ENCODE measurements around the gene ATP4A.

ATP4A gene

GRCh38 chr19:35543280-35544109, 20.0 kb downstream of the ATP4A start:
- 97% methylated on average over 15 of the region's 15 CpGs for WGBS (ENCODE audit: insufficient coverage)
- H3K4me3 ChIP-seq (ENCODE audit: control insufficient read depth in 1 of 7, extremely low read depth in 1 of 7, insufficient read depth in 4 of 7, low read depth in 2 of 7, low read length in 6 of 7), result no peak overlapping the region
- DNase-seq, result no peak
- POLR2A ChIA-PET, result no interaction called here
- CTCF ChIA-PET, result interaction anchor here (0.9 to 2.4 kb wide), 4 partner anchors 12 to 35 kb away, joined by 3 to 8 read pairs (median 3); no protein-coding TSS in a partner anchor
- H3K27ac ChIP-seq (ENCODE audit: insufficient read depth in 1 of 2, low read depth in 1 of 2, low read length in 2 of 2, poor library complexity in 1 of 2, severe bottlenecking in 2 of 2), result no peak overlapping the region
- H3K27me3 ChIP-seq (replicated peaks in 2 of 5; ENCODE audit: control insufficient read depth in 4 of 5, insufficient read depth in 5 of 5, low read length in 4 of 5), result no peaks in the 10 kb centered on the region
- H3K4me1 ChIP-seq (ENCODE audit: control extremely low read depth in 1 of 4, control insufficient read depth in 4 of 4, insufficient read depth in 4 of 4, low read length in 3 of 4), result peaks cover 1 to 22% (median 18%) of the 10 kb centered on the region in 4 experiments
- H3K9me3 ChIP-seq (ENCODE audit: control extremely low read depth in 1 of 5, control insufficient read depth in 4 of 5, insufficient read depth in 2 of 5, low read depth in 1 of 5, low read length in 4 of 5), result no peaks in the 10 kb centered on the region
- H3K36me3 ChIP-seq (ENCODE audit: control insufficient read depth in 4 of 4, insufficient read depth in 4 of 4, low read length in 3 of 4), result peaks cover 0 to 27% (median 5%) of the 10 kb centered on the region in 4 experiments

GRCh38 chr19:35542209-35542608, 21.2 kb downstream of the ATP4A start:
- no peaks in the 10 kb centered on the region for H3K9me3 ChIP-seq (ENCODE audit: control extremely low read depth in 1 of 5, control insufficient read depth in 4 of 5, insufficient read depth in 2 of 5, low read depth in 1 of 5, low read length in 4 of 5)
- POLR2A ChIA-PET, result no interaction called here
- H3K27ac ChIP-seq (ENCODE audit: insufficient read depth in 1 of 2, low read depth in 1 of 2, low read length in 2 of 2, poor library complexity in 1 of 2, severe bottlenecking in 2 of 2), result no peak overlapping the region
- no peaks in the 10 kb centered on the region for H3K27me3 ChIP-seq (replicated peaks in 2 of 5; ENCODE audit: control insufficient read depth in 4 of 5, insufficient read depth in 5 of 5, low read length in 4 of 5)
- 97% methylated on average over 9 of the region's 11 CpGs for WGBS (ENCODE audit: insufficient coverage)
- no peak for DNase-seq
- H3K4me1 ChIP-seq (ENCODE audit: control extremely low read depth in 1 of 4, control insufficient read depth in 4 of 4, insufficient read depth in 4 of 4, low read length in 3 of 4), result peaks cover 1 to 22% (median 18%) of the 10 kb centered on the region in 4 experiments
- no peak overlapping the region for H3K4me3 ChIP-seq (ENCODE audit: control insufficient read depth in 1 of 7, extremely low read depth in 1 of 7, insufficient read depth in 4 of 7, low read depth in 2 of 7, low read length in 6 of 7)
- CTCF ChIA-PET, result interaction anchor here (2.0 to 2.4 kb wide), 2 partner anchors 13 to 32 kb away, joined by 4 to 8 read pairs; no protein-coding TSS in a partner anchor
- peaks cover 0 to 23% (median 5%) of the 10 kb centered on the region in 4 experiments for H3K36me3 ChIP-seq (ENCODE audit: control insufficient read depth in 4 of 4, insufficient read depth in 4 of 4, low read length in 3 of 4)

GRCh38 chr19:35540356-35540927, 23.0 kb downstream of the ATP4A start:
- no peak overlapping the region for H3K27ac ChIP-seq (ENCODE audit: insufficient read depth in 1 of 2, low read depth in 1 of 2, low read length in 2 of 2, poor library complexity in 1 of 2, severe bottlenecking in 2 of 2)
- CTCF ChIA-PET, result interaction anchor here (1.4 to 2.0 kb wide), 2 partner anchors 11 to 30 kb away, joined by 3 to 4 read pairs; no protein-coding TSS in a partner anchor
- no peaks in the 10 kb centered on the region for H3K27me3 ChIP-seq (replicated peaks in 2 of 5; ENCODE audit: control insufficient read depth in 4 of 5, insufficient read depth in 5 of 5, low read length in 4 of 5)
- no peak overlapping the region for H3K4me3 ChIP-seq (ENCODE audit: control insufficient read depth in 1 of 7, extremely low read depth in 1 of 7, insufficient read depth in 4 of 7, low read depth in 2 of 7, low read length in 6 of 7)
- peaks cover 0 to 17% (median 5%) of the 10 kb centered on the region in 4 experiments for H3K36me3 ChIP-seq (ENCODE audit: control insufficient read depth in 4 of 4, insufficient read depth in 4 of 4, low read length in 3 of 4)
- H3K4me1 ChIP-seq (ENCODE audit: control extremely low read depth in 1 of 4, control insufficient read depth in 4 of 4, insufficient read depth in 4 of 4, low read length in 3 of 4), result peaks cover 1 to 17% (median 9%) of the 10 kb centered on the region in 4 experiments
- no peaks in the 10 kb centered on the region for H3K9me3 ChIP-seq (ENCODE audit: control extremely low read depth in 1 of 5, control insufficient read depth in 4 of 5, insufficient read depth in 2 of 5, low read depth in 1 of 5, low read length in 4 of 5)
- DNase-seq, result no peak
- 75% methylated on average over 7 of the region's 7 CpGs for WGBS (ENCODE audit: insufficient coverage)
- POLR2A ChIA-PET, result no interaction called here

GRCh38 chr19:35539850-35540249, 23.6 kb downstream of the ATP4A start:
- H3K36me3 ChIP-seq (ENCODE audit: control insufficient read depth in 4 of 4, insufficient read depth in 4 of 4, low read length in 3 of 4), result peaks cover 0 to 17% (median 5%) of the 10 kb centered on the region in 4 experiments
- ChIA-PET POLR2A (no interaction called here), CTCF (interaction anchor here (1.0 to 1.4 kb wide), 2 partner anchors 12 to 23 kb away, joined by 3 read pairs; no protein-coding TSS in a partner anchor)
- no peak overlapping the region for H3K27ac ChIP-seq (ENCODE audit: insufficient read depth in 1 of 2, low read depth in 1 of 2, low read length in 2 of 2, poor library complexity in 1 of 2, severe bottlenecking in 2 of 2)
- H3K4me1 ChIP-seq (ENCODE audit: control extremely low read depth in 1 of 4, control insufficient read depth in 4 of 4, insufficient read depth in 4 of 4, low read length in 3 of 4), result peaks cover 1 to 16% (median 8%) of the 10 kb centered on the region in 4 experiments
- H3K4me3 ChIP-seq (ENCODE audit: control insufficient read depth in 1 of 7, extremely low read depth in 1 of 7, insufficient read depth in 4 of 7, low read depth in 2 of 7, low read length in 6 of 7), result no peak overlapping the region
- no peaks in the 10 kb centered on the region for H3K27me3 ChIP-seq (replicated peaks in 2 of 5; ENCODE audit: control insufficient read depth in 4 of 5, insufficient read depth in 5 of 5, low read length in 4 of 5)
- no peak for DNase-seq
- H3K9me3 ChIP-seq (ENCODE audit: control extremely low read depth in 1 of 5, control insufficient read depth in 4 of 5, insufficient read depth in 2 of 5, low read depth in 1 of 5, low read length in 4 of 5), result no peaks in the 10 kb centered on the region
- 93% methylated on average over 10 of the region's 12 CpGs for WGBS (ENCODE audit: insufficient coverage)

- H3K27me3 ChIP-seq (replicated peaks in 2 of 5; ENCODE audit: control insufficient read depth in 4 of 5, insufficient read depth in 5 of 5, low read length in 4 of 5), result no peaks in the 10 kb centered on the region
- no peak overlapping the region for H3K4me3 ChIP-seq (ENCODE audit: control insufficient read depth in 1 of 7, extremely low read depth in 1 of 7, insufficient read depth in 4 of 7, low read depth in 2 of 7, low read length in 6 of 7)
- DNase-seq, result no peak
- ChIA-PET CTCF (interaction anchor here (1.0 to 1.4 kb wide), 2 partner anchors 13 to 23 kb away, joined by 3 read pairs; no protein-coding TSS in a partner anchor), POLR2A (no interaction called here)
- peaks cover 0 to 11% (median 5%) of the 10 kb centered on the region in 4 experiments for H3K4me1 ChIP-seq (ENCODE audit: control extremely low read depth in 1 of 4, control insufficient read depth in 4 of 4, insufficient read depth in 4 of 4, low read length in 3 of 4)
- WGBS (ENCODE audit: insufficient coverage), result 90% methylated on average over 2 of the region's 6 CpGs
- peaks cover 0 to 17% (median 5%) of the 10 kb centered on the region in 4 experiments for H3K36me3 ChIP-seq (ENCODE audit: control insufficient read depth in 4 of 4, insufficient read depth in 4 of 4, low read length in 3 of 4)
- no peak overlapping the region for H3K27ac ChIP-seq (ENCODE audit: insufficient read depth in 1 of 2, low read depth in 1 of 2, low read length in 2 of 2, poor library complexity in 1 of 2, severe bottlenecking in 2 of 2)
- no peaks in the 10 kb centered on the region for H3K9me3 ChIP-seq (ENCODE audit: control extremely low read depth in 1 of 5, control insufficient read depth in 4 of 5, insufficient read depth in 2 of 5, low read depth in 1 of 5, low read length in 4 of 5)
These were observed 24.1 kb downstream of the ATP4A start for GRCh38 chr19:35539314-35539713.

GRCh38 chr19:35534803-35535480, 28.5 kb downstream of the ATP4A start:
- H3K27me3 ChIP-seq (replicated peaks in 2 of 5; ENCODE audit: control insufficient read depth in 4 of 5, insufficient read depth in 5 of 5, low read length in 4 of 5), result peaks cover 0 to 4% (median 0%) of the 10 kb centered on the region in 5 experiments
- no peaks in the 10 kb centered on the region for H3K9me3 ChIP-seq (ENCODE audit: control extremely low read depth in 1 of 5, control insufficient read depth in 4 of 5, insufficient read depth in 2 of 5, low read depth in 1 of 5, low read length in 4 of 5)
- peaks cover 0 to 1% (median 0%) of the 10 kb centered on the region in 4 experiments for H3K36me3 ChIP-seq (ENCODE audit: control insufficient read depth in 4 of 4, insufficient read depth in 4 of 4, low read length in 3 of 4)
- POLR2A ChIA-PET, result interaction anchor here (0.6 kb wide), 1 partner anchor 207 kb away, joined by 5 read pairs; the partner anchor contains the start of gene IGFLR1
- CTCF ChIA-PET, result interaction anchor here (1.3 kb wide), 1 partner anchor 14 kb away, joined by 4 read pairs; no protein-coding TSS in a partner anchor
- H3K4me3 ChIP-seq (ENCODE audit: control insufficient read depth in 1 of 7, extremely low read depth in 1 of 7, insufficient read depth in 4 of 7, low read depth in 2 of 7, low read length in 6 of 7), result no peak overlapping the region
- no peak overlapping the region for H3K27ac ChIP-seq (ENCODE audit: insufficient read depth in 1 of 2, low read depth in 1 of 2, low read length in 2 of 2, poor library complexity in 1 of 2, severe bottlenecking in 2 of 2)
- DNase-seq, result no peak
- H3K4me1 ChIP-seq (ENCODE audit: control extremely low read depth in 1 of 4, control insufficient read depth in 4 of 4, insufficient read depth in 4 of 4, low read length in 3 of 4), result peaks cover 0 to 22% (median 18%) of the 10 kb centered on the region in 4 experiments
- 90% methylated on average over 7 of the region's 10 CpGs for whole genome bisulfite sequencing (ENCODE audit: insufficient coverage)
